Mucosa of rectum (tissue), 2 donors: Measurements from ENCODE around the gene TNFAIP8.

Experiments used
- H3K27ac ChIP-seq, 2 donors: one replicate each; pipeline ENCODE4 v1.7.0; 2013; ENCODE audit warnings: inconsistent platforms in 2 of 2, low read depth in 2 of 2, low read length in 2 of 2
- H3K27me3 ChIP-seq, 2 donors: one replicate each; pipeline ENCODE4 v1.7.0; 2013; ENCODE audit warnings: low read length in 2 of 2; ENCODE audit not compliant: control insufficient read depth in 2 of 2, insufficient read depth in 2 of 2
- H3K36me3 ChIP-seq, 2 donors: one replicate each; pipeline ENCODE4 v1.7.0; 2013; ENCODE audit warnings: low read length in 2 of 2; ENCODE audit not compliant: control insufficient read depth in 2 of 2, insufficient read depth in 2 of 2
- H3K4me1 ChIP-seq, 2 donors: one replicate each; pipeline ENCODE4 v1.7.0; 2013; ENCODE audit warnings: low read length in 2 of 2, mild to moderate bottlenecking in 1 of 2; ENCODE audit not compliant: control insufficient read depth in 2 of 2, insufficient read depth in 2 of 2
- H3K4me3 ChIP-seq, 2 donors: one replicate each; pipeline ENCODE4 v1.7.0; 2013; ENCODE audit warnings: low read length in 2 of 2
- H3K9ac ChIP-seq, 2 donors: one replicate each; pipeline ENCODE4 v1.7.0; 2013; ENCODE audit warnings: low read length in 2 of 2, low read depth in 1 of 2, mild to moderate bottlenecking in 1 of 2
- H3K9me3 ChIP-seq, 2 donors: one replicate each; pipeline ENCODE4 v1.7.0; 2013; ENCODE audit warnings: low read length in 2 of 2; ENCODE audit not compliant: control insufficient read depth in 2 of 2
- donor health status: healthy.
- donor health status: Normal muscosa, but diverticular disease.

The TNFAIP8 gene

DNA sequence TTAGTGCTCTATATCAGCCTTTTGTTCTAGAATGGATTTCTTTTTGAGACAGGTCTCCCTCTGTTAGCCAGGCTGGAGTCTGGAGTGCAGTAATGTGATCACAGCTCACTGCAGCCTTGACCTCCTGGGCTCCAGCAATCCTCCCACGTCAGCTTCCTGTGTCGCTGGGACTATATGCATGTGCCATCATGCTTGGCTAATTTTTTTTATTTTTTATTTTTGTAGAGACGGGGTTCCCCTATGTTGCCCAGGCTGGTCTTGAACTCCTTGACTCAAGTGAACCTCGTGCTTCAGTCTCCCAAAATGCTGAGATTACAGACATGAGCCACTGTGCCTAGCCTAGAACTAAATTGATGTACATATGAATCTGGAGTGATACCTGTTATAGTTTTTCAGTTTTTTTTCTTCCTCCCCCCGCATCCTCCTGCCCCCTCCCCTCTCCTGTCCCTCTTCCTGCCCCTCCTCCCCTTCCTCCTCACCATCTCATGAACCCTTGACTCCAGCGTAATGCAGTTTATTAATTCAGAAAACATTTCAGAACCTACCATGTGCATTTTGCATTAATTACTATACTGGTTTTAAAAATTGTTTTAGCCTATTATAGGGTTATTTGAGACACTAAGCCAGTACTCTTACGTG, 37.4 kb upstream of the TNFAIP8 start:
- no peak overlapping the region for H3K9ac ChIP-seq
- no peak overlapping the region for H3K4me3 ChIP-seq
- no peaks in the 10 kb centered on the region for H3K36me3 ChIP-seq
- peaks cover under 1 to 8% of the 10 kb centered on the region in 2 donors for H3K4me1 ChIP-seq
- H3K9me3 ChIP-seq, result no peaks in the 10 kb centered on the region
- no peaks in the 10 kb centered on the region for H3K27me3 ChIP-seq
- H3K27ac ChIP-seq, result no peak overlapping the region

DNA sequence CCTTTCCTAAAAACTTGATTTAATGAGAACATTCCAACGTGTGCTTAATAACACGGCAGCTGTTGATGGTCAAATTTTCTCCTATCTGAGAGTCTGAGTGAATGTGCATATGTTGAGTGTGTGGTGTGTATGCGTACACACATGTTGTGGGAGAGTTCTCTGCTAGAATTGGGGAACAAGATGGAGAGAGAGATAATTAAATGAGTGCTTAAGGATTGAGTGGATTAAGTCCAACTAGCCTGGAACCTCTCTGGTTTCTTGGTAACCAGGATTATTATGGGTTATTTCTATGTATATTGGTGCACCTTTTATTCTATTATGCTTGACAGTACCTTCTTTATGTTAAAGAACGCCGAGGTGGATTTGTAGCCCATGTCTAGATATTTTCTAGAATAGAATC, 36.4 kb upstream of the TNFAIP8 start:
- no peak overlapping the region for H3K4me3 ChIP-seq
- H3K9me3 ChIP-seq, result no peaks in the 10 kb centered on the region
- H3K36me3 ChIP-seq, result no peaks in the 10 kb centered on the region
- H3K9ac ChIP-seq, result no peak overlapping the region
- H3K27me3 ChIP-seq, result no peaks in the 10 kb centered on the region
- peaks cover 7 to 16% of the 10 kb centered on the region in 2 donors for H3K4me1 ChIP-seq
- H3K27ac ChIP-seq, result no peak overlapping the region

DNA sequence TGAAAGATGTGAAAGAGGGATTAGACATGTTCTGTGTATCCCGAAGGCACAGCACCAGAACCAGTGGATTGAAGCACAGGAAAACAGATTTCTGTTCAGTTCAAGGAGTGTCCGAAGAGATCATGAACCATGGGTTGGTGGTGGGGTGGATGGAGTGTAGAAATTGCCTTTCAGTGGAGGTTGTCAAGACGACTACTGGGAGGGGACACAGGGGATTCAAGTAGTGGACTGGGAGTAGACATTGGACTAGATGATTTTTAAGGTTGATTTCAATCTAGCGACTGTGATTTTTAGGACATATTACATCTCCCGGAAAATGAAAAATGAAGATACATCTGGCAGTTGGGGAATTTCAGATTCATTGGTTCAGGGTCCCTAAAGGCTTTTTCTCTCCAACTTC, 35.9 kb upstream of the TNFAIP8 start:
- Histone ChIP-seq H3K4me1 (peaks cover 9 to 17% of the 10 kb centered on the region in 2 donors), H3K27me3 (no peaks in the 10 kb centered on the region), H3K36me3 (no peaks in the 10 kb centered on the region), H3K9ac (no peak overlapping the region), H3K4me3 (no peak overlapping the region), H3K9me3 (no peaks in the 10 kb centered on the region), H3K27ac (no peak overlapping the region)

DNA sequence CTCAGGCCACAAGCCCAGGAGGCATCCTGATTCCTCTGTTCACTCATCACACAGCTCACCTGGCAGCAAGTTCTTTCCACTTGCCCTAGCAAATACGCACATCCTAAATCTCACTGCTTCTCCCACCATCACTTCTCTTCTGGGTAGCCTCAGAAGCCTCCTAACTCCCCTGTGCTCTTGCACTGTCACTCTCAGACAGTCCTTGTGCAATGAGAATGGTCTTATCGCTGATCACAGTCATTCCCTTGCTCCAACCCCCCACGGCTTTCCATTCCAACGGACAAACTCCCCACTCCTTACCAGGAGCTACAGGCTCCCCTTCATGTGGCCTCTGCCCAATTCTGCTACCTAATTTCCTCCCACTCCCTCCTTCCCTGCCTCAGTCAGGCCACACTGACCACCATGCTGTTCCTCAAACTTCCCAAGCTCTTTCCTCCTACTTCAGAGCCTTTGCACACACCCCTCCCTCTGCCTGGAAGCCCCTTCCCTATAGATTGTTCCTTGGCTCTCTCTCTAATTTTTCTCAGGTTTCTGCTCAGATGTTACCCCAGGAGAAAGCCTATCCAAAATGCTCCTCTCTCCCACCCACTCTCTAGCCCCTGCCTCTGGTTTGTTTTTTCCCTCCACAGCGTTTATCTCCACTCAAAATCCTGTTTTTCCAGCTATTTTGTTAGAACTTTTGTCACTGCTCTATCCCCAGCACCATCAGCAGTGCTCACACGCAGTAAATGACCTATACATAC, 34.1 kb upstream of the TNFAIP8 start:
- H3K9me3 ChIP-seq, result no peaks in the 10 kb centered on the region
- H3K27ac ChIP-seq, result no peak overlapping the region
- H3K36me3 ChIP-seq, result no peaks in the 10 kb centered on the region
- peaks cover 0 to 2% of the 10 kb centered on the region in 2 donors for H3K27me3 ChIP-seq
- no peak overlapping the region for H3K9ac ChIP-seq
- no peak overlapping the region for H3K4me3 ChIP-seq
- peaks cover 9 to 13% of the 10 kb centered on the region in 2 donors for H3K4me1 ChIP-seq

DNA sequence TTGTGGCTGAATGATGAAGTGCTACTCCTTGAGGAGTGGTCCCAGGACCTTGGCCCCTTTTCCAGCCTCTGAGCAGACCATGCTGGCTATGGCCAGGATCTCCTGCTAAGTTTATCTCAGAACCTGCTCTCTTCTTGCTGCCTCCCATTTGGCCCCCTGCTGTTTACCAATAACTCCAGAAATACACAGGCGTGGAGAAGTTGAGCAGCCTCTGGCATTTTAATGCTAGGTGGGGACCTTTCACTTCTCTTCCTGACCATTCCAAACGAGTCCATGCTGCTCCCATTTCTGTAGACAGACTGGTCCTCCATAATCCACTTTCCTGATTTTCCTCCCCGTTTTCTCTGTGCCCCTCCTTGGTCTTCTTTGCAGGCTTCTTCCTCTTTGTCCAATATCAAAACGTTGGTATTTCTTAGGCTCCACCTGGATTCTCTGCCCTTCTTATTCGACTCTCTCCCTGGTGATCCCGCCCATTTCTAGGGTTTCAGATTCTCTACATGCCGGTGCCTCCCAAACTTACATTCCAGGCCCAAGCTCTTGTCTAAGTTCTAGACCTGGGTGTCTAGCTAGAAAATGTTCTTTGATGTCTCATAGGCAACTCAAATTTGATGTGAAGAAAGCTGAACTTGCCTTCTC, 33.4 kb upstream of the TNFAIP8 start:
- peaks cover 0 to 2% of the 10 kb centered on the region in 2 donors for H3K27me3 ChIP-seq
- no peaks in the 10 kb centered on the region for H3K36me3 ChIP-seq
- no peak overlapping the region for H3K9ac ChIP-seq
- H3K9me3 ChIP-seq, result no peaks in the 10 kb centered on the region
- no peak overlapping the region for H3K4me3 ChIP-seq
- peaks cover 9 to 13% of the 10 kb centered on the region in 2 donors for H3K4me1 ChIP-seq
- no peak overlapping the region for H3K27ac ChIP-seq

DNA sequence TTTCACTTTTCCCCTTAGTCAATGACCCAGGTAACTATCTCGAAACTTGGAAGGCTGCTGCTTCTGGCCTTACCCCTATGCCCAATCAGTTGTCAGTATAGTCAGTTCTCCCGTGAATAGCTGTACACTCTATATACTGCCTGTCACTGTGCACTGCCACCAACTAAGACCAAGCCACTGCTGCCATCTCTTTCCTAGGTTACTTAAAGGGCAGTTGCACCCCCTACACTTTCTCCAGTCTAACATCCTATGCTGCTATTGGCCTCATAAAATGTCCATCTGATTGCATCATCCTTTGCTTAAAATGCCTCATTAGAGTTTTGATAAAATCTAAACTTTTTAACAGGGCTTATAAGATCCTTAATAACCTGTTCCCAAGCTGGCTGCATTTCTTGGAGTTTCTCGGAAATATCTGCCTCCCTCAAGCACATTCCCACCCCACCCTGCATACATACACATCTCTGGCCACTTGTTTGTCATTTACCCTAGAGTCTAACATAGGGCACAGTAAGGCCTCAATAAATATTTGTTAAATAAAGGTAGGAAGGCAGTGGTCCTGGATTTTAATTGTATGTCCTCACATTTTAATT, 32.8 kb upstream of the TNFAIP8 start:
- Histone ChIP-seq H3K4me3 (no peak overlapping the region), H3K36me3 (no peaks in the 10 kb centered on the region), H3K27ac (no peak overlapping the region), H3K9me3 (no peaks in the 10 kb centered on the region), H3K9ac (no peak overlapping the region), H3K4me1 (peaks cover 10 to 13% of the 10 kb centered on the region in 2 donors), H3K27me3 (peaks cover 0 to 2% of the 10 kb centered on the region in 2 donors)

DNA sequence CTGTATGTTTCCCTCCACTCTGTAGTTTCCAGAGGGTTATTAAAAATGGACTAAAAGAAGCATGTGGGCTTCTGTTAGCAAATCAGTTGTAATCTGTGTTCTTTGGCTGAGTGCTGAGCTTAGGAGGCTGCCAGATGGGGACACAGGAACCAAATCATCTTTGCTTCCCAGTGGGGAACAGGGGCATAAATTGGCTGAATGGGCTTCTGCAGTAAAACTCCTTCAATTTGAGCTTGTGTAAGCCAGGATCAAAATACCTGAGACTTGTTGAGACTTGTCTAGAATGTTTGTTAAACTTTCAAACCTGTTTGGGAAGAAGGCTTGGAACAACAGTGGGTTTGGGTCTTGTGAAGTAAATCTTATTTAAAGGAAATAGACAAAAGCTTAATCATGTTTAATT, 32.2 kb upstream of the TNFAIP8 start:
- Histone ChIP-seq H3K36me3 (no peaks in the 10 kb centered on the region), H3K27me3 (peaks cover 0 to 2% of the 10 kb centered on the region in 2 donors), H3K4me3 (peak overlapping the region; percentile 53 to 57), H3K9ac (peak overlapping the region in 1 of 2 donors; percentile 9), H3K9me3 (no peaks in the 10 kb centered on the region), H3K27ac (peak overlapping the region in 1 of 2 donors; percentile 2), H3K4me1 (peaks cover 13 to 14% of the 10 kb centered on the region in 2 donors)

DNA sequence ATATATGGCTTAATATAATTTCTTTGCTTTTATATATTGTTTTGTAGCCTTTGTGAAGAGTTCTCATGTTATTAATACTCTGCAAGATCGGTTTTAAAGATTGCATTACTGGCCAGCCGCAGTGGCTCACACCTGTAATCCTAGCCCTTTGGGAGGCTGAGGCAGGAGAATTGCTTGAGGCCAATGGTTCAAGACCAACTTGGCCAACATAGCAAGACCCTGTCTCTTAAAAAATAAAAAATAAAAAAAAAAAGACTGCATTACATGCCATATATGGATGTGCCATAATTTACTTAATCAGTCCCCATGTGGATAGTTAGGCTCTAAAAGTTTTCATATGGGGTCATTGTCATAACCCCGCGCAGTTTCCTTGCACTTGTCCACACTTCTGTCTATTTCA, 31.0 kb upstream of the TNFAIP8 start:
- Histone ChIP-seq H3K36me3 (no peaks in the 10 kb centered on the region), H3K9me3 (no peaks in the 10 kb centered on the region), H3K9ac (no peak overlapping the region), H3K4me1 (peaks cover 23 to 24% of the 10 kb centered on the region in 2 donors), H3K27me3 (peaks cover 0 to 2% of the 10 kb centered on the region in 2 donors), H3K4me3 (no peak overlapping the region), H3K27ac (no peak overlapping the region)

DNA sequence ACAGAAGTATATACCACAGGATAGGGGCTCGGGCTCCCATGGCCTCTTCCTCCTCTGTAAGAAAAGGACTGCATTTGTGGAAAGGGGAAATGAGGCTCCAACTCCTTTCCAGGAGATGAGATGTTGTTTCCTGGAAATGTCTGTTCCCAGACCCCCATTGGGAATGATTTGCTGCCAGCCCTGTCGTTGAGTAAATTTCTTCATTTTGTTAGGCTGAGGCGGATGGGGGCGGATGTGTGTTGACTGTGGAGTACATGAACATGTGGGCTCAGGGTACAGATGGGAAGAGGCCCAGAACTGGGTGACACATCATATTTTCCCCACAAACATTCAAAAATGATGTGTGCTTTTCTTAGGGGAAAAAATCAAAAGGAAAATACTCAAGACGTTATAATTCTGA, 28.8 kb upstream of the TNFAIP8 start:
- no peak overlapping the region for H3K27ac ChIP-seq
- no peak overlapping the region for H3K4me3 ChIP-seq
- no peaks in the 10 kb centered on the region for H3K36me3 ChIP-seq
- H3K4me1 ChIP-seq, result peaks cover 25 to 26% of the 10 kb centered on the region in 2 donors
- H3K9me3 ChIP-seq, result no peaks in the 10 kb centered on the region
- peaks cover 0 to 2% of the 10 kb centered on the region in 2 donors for H3K27me3 ChIP-seq
- H3K9ac ChIP-seq, result no peak overlapping the region
